SK-N-SH (cell line): ENCODE results near the gene SLC6A20. TPM values are rescaled to one million over a fixed set of nuclear protein-coding genes. Genes with fewer than 3 reads are reported as not detected.

Experiments used
- CTCF ChIA-PET: fragments of 300-600, 350-600 bp; formaldehyde crosslinking; extraction: SDS; loops from one replicate; lab custom pipeline; 2021; lab: Yijun Ruan, JAX
- POLR2A ChIA-PET: fragments of 350-600 bp; sonication (Branson Sonifier 250); formaldehyde crosslinking; extraction: SDS; loops from one replicate; lab custom pipeline; 2020; ENCODE audit warnings: antibody characterized with exemption, inconsistent platforms; lab: Yijun Ruan, JAX
- DNase-seq: peaks from one replicate; pipeline ENCODE4 v3.0.0; 2012
- H2AFZ ChIP-seq: fragments of 200-600 bp; sonication (generic); 2 replicates; pipeline ENCODE4 v1.8.1; 2016; ENCODE audit warnings: antibody characterized with exemption, mild to moderate bottlenecking, low read depth
- H3F3A ChIP-seq: fragments of 200-600 bp; sonication (generic); replicated peaks from 2 replicates; pipeline ENCODE3; 2016; ENCODE audit warnings: antibody characterized with exemption, mild to moderate bottlenecking; ENCODE audit not compliant: insufficient read depth
- H3K27ac ChIP-seq, 2 experiments: fragments of 200-500 bp in 1 of 2; fragments of 200-600 bp in 1 of 2; sonication (Bioruptor generic) in 1 of 2; sonication (generic), shearing (Covaris generic) in 1 of 2; 2 replicates each; pipeline versions ENCODE4 v1.5.1 to v1.6.1; 2014 to 2016; ENCODE audit warnings: low read depth in 2 of 2, inconsistent platforms in 1 of 2, low read length in 1 of 2, mild to moderate bottlenecking in 1 of 2, mixed read lengths in 1 of 2
- H3K27me3 ChIP-seq: fragments of 200-600 bp; sonication (generic), shearing (Covaris generic); 2 replicates; pipeline ENCODE4 v1.6.1; 2016; ENCODE audit warnings: mixed run types; ENCODE audit not compliant: insufficient read depth
- H3K36me3 ChIP-seq, 2 experiments: fragments of 200-500 bp in 1 of 2; fragments of 200-600 bp in 1 of 2; sonication (Bioruptor generic) in 1 of 2; sonication (generic) in 1 of 2; replicated peaks in 1 of 2; 2 replicates each; pipeline versions ENCODE3 to v1.5.1; 2014 to 2016; ENCODE audit warnings: low read length in 1 of 2, mild to moderate bottlenecking in 1 of 2; ENCODE audit not compliant: insufficient read depth in 2 of 2, control insufficient read depth in 1 of 2
- H3K4me1 ChIP-seq, 2 experiments: fragments of 200-500 bp in 1 of 2; fragments of 200-600 bp in 1 of 2; sonication (Bioruptor generic) in 1 of 2; sonication (generic), shearing (Covaris generic) in 1 of 2; 2 replicates each; pipeline versions ENCODE4 v1.5.1 to v1.6.1; 2014 to 2016; ENCODE audit warnings: low read depth in 1 of 2, low read length in 1 of 2, mixed run types in 1 of 2; ENCODE audit not compliant: insufficient read depth in 2 of 2, control insufficient read depth in 1 of 2
- H3K4me2 ChIP-seq: fragments of 200-600 bp; sonication (generic), shearing (Covaris generic); 2 replicates; pipeline ENCODE4 v1.6.1; 2017; ENCODE audit warnings: mixed run types
- H3K4me3 ChIP-seq, 2 experiments: fragments of 200-500 bp in 1 of 2; fragments of 200-600 bp in 1 of 2; sonication (Bioruptor generic) in 1 of 2; sonication (generic), shearing (Covaris generic) in 1 of 2; 2 replicates each; pipeline versions ENCODE4 v1.5.1 to v1.8.1; 2014 to 2016; ENCODE audit warnings: low read depth in 2 of 2, inconsistent platforms in 1 of 2, low read length in 1 of 2, mild to moderate bottlenecking in 1 of 2, mixed read lengths in 1 of 2, moderate library complexity in 1 of 2
- H3K79me2 ChIP-seq: fragments of 200-600 bp; sonication (generic); 2 replicates; pipeline ENCODE4 v1.8.1; 2017; ENCODE audit warnings: mild to moderate bottlenecking; ENCODE audit not compliant: insufficient read depth
- H3K9ac ChIP-seq: fragments of 200-600 bp; sonication (generic); 2 replicates; pipeline ENCODE4 v1.6.1; 2017; ENCODE audit warnings: mixed run types
- H3K9me2 ChIP-seq: fragments of 200-600 bp; sonication (generic); 2 replicates; pipeline ENCODE4 v1.6.1; 2017; ENCODE audit warnings: mixed run types
- H3K9me3 ChIP-seq: fragments of 200-600 bp; sonication (generic); 2 replicates; pipeline ENCODE4 v1.6.1; 2017; ENCODE audit warnings: mixed run types, mild to moderate bottlenecking, moderate library complexity
- H4K20me1 ChIP-seq: fragments of 200-600 bp; sonication (generic); 2 replicates; pipeline ENCODE4 v1.6.1; 2017; ENCODE audit warnings: mild to moderate bottlenecking, mixed run types; ENCODE audit not compliant: insufficient read depth
- ELF1 ChIP-seq: IDR thresholded peaks from 2 replicates; pipeline ENCODE4 v1.4.0; 2012
- FOXM1 ChIP-seq: IDR thresholded peaks from 2 replicates; pipeline ENCODE4 v1.4.0; 2012; ENCODE audit warnings: low read depth, mild to moderate bottlenecking
- GABPA ChIP-seq: IDR thresholded peaks from 2 replicates; pipeline ENCODE4 v1.4.0; 2012; ENCODE audit warnings: low read depth, mild to moderate bottlenecking
- GATA2 ChIP-seq: sonication (generic); formaldehyde crosslinking; IDR thresholded peaks from 2 replicates; pipeline ENCODE4 v1.5.0; 2020; ENCODE audit warnings: mild to moderate bottlenecking, missing genetic modification reagents
- JUND ChIP-seq: IDR thresholded peaks from 2 replicates; pipeline ENCODE4 v1.4.0; 2012
- MEF2A ChIP-seq: IDR thresholded peaks from 2 replicates; pipeline ENCODE4 v1.4.0; 2012; ENCODE audit warnings: low read depth, borderline replicate concordance
- MXI1 ChIP-seq: IDR thresholded peaks from 2 replicates; pipeline ENCODE4 v1.6.1; 2012; ENCODE audit warnings: mild to moderate bottlenecking, low read depth, low read length, improper control_type of control experiment
- NRF1 ChIP-seq: IDR thresholded peaks from 2 replicates; pipeline ENCODE4 v1.6.1; 2012; ENCODE audit warnings: low read depth, mild to moderate bottlenecking, low read length
- POLR2AphosphoS5 ChIP-seq: IDR thresholded peaks from 2 replicates; pipeline ENCODE4 v1.6.1; 2012; ENCODE audit warnings: low read depth, low read length
- REST ChIP-seq: IDR thresholded peaks from 2 replicates; pipeline ENCODE4 v1.6.1; 2012; ENCODE audit warnings: mild to moderate bottlenecking, low read depth, low read length, moderate library complexity
- RFX5 ChIP-seq: IDR thresholded peaks from 2 replicates; pipeline ENCODE4 v1.6.1; 2012; ENCODE audit warnings: mild to moderate bottlenecking, improper control_type of control experiment, low read length
- RXRA ChIP-seq: IDR thresholded peaks from 2 replicates; pipeline ENCODE4 v1.4.0; 2012; ENCODE audit warnings: low read depth, mild to moderate bottlenecking, borderline replicate concordance
- TCF12 ChIP-seq: IDR thresholded peaks from 2 replicates; pipeline ENCODE4 v1.4.0; 2012
- USF2 ChIP-seq: fragments of 150-350 bp; IDR thresholded peaks from 2 replicates; pipeline ENCODE4 v1.6.1; 2017; ENCODE audit warnings: antibody characterized with exemption, low read length, low read depth, borderline replicate concordance
- WGBS: methylation state at CpG from one replicate; pipeline ENCODE4 v1.1.6; 2017; ENCODE audit warnings: low lambda C conversion rate; 5-methylcytosine and 5-hydroxymethylcytosine counted together
- polyA plus RNA-seq, 3 experiments: library from polyadenylated mRNA; depleted of rRNA; stranded (reverse); fragments of >200 nt; gene quantifications; 2 replicates each; pipeline ENCODE4 v1.2.3, GENCODE V29; 2012
- TF ChIP-seq, protein P1 (sequence below): IDR thresholded peaks from 2 replicates; pipeline ENCODE4 v1.4.0; 2012; ENCODE audit warnings: low read depth, borderline replicate concordance

The SLC6A20 gene
- polyA plus RNA-seq, 1 of the 3 experiments (the other 2 are of a cell fraction): not detected

DNA sequence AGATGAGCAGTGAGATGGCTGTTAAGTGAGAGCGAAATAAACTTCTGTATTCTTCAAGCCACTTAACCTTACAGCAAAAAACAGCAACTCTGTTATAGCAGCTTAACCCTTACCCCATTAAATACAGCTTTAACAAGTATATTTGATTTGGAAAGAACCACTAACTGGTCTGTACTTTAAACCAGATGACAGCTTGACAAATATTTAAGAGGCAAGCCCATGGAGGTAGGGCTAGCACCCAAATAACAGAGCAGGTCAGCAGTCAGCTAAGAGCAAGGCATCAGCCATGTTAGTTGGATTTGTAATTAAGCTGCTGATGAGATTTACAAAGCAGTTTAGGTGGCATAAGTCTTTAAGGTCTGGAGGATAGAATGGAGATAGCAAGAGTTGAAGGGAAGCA, 42.1 kb upstream of the SLC6A20 start:
- Histone ChIP-seq H3K9me2 (no peaks in the 10 kb centered on the region), H3K79me2 (0 out of 2 replicates have a peak, but pooled peaks cover 6% of the 10 kb centered on the region), H3K4me1 (peaks cover 0 to 10% of the 10 kb centered on the region in 2 experiments; a peak in 2 of 4 replicates), H3K9ac (no peak overlapping the region), H3F3A (no peaks in the 10 kb centered on the region), H3K4me2 (no peak overlapping the region), H3K27ac (no peak overlapping the region), H3K9me3 (no peaks in the 10 kb centered on the region), H3K4me3 (no peak overlapping the region), H4K20me1 (no peaks in the 10 kb centered on the region), H3K36me3 (peaks cover 13 to 32% of the 10 kb centered on the region in 2 experiments), H2AFZ (no peak overlapping the region), H3K27me3 (no peaks in the 10 kb centered on the region)
- TF ChIP-seq POLR2AphosphoS5 (no peak), FOXM1 (no peak), REST (no peak), USF2 (no peak), RFX5 (no peak), RXRA (no peak), JUND (no peak), GATA2 (no peak), TCF12 (no peak), GABPA (no peak), ELF1 (no peak), MEF2A (no peak), MXI1 (no peak), NRF1 (no peak)
- TF ChIP-seq, protein P1, sequence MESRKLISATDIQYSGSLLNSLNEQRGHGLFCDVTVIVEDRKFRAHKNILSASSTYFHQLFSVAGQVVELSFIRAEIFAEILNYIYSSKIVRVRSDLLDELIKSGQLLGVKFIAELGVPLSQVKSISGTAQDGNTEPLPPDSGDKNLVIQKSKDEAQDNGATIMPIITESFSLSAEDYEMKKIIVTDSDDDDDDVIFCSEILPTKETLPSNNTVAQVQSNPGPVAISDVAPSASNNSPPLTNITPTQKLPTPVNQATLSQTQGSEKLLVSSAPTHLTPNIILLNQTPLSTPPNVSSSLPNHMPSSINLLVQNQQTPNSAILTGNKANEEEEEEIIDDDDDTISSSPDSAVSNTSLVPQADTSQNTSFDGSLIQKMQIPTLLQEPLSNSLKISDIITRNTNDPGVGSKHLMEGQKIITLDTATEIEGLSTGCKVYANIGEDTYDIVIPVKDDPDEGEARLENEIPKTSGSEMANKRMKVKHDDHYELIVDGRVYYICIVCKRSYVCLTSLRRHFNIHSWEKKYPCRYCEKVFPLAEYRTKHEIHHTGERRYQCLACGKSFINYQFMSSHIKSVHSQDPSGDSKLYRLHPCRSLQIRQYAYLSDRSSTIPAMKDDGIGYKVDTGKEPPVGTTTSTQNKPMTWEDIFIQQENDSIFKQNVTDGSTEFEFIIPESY: no peak
- POLR2A ChIA-PET: no interaction called here
- CTCF ChIA-PET: no interaction called here
- WGBS: 100% methylated on average over 1 of the region's 1 CpG
- no peak for DNase-seq
